ENCODE measurements around the gene CASKIN1.

Gene CASKIN1

GRCh38 chr16:2233046-2233775, 36.8 kb upstream of the CASKIN1 start:
- no peak for DNase-seq

- DNase-seq: no peak
Measured at GRCh38 chr16:2232094-2232990, 35.9 kb upstream of the CASKIN1 start.

GRCh38 chr16:2231016-2231931, 34.9 kb upstream of the CASKIN1 start:
- peak; percentile 84 for DNase-seq

GRCh38 chr16:2230376-2230775, 34.0 kb upstream of the CASKIN1 start:
- DNase-seq: no peak

DNA sequence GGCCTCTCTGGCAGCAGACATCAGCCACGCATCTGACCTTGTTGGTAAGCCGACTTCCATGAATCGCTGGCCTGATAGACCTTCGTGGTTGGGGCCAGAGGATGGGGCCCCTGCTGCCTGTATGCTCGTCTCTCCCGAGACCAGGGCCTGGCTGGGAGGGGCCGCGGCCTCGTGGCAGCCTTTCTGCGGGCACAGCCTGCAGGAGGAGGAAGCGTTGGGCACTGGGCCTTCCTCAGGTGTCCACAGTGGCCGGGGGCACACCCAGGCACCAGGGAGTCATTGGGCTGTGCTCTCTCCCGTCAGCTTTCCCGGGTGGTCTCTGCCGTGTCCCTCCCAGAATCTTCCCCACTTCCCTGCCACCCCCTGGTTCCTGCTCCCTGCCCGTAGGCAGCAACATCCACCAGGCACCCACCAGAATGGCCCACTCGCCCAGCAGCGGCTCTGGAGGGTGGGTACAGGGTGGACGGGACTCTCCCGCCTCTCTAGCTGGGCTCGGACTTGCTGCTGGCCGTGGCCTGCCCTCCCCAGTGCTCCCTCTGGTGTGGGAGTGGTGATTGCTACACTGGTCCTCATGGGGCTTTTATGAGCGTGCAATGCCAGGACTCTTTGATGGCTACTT, 33.3 kb upstream of the CASKIN1 start:
- no peak for DNase-seq

- DNase-seq: no peak
Measured at GRCh38 chr16:2229091-2229490, 32.7 kb upstream of the CASKIN1 start.

GRCh38 chr16:2228161-2228824, 31.9 kb upstream of the CASKIN1 start:
- no peak for DNase-seq

DNA sequence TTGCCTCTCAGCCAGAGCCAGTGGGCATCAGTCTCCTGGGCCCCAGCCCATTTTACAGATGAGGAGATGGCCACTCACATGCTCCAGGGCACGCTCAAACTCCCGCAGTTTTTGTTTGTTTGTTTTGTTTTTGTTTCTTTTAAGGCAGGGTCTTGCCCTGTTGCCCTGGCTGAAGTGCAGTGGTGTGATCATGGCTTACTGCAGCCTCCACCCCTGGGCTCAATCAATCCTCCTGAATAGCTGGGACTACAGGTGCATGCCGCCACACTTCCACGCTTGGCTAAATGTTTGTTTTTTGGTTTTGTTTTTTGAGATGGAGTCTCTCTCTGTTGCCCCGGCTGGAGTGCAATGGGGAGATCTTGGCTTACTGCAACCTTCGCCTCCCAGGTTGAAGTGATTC, 30.5 kb upstream of the CASKIN1 start:
- DNase-seq: no peak

- no peak for DNase-seq
Measured at GRCh38 chr16:2226245-2226793, 29.9 kb upstream of the CASKIN1 start.

DNA sequence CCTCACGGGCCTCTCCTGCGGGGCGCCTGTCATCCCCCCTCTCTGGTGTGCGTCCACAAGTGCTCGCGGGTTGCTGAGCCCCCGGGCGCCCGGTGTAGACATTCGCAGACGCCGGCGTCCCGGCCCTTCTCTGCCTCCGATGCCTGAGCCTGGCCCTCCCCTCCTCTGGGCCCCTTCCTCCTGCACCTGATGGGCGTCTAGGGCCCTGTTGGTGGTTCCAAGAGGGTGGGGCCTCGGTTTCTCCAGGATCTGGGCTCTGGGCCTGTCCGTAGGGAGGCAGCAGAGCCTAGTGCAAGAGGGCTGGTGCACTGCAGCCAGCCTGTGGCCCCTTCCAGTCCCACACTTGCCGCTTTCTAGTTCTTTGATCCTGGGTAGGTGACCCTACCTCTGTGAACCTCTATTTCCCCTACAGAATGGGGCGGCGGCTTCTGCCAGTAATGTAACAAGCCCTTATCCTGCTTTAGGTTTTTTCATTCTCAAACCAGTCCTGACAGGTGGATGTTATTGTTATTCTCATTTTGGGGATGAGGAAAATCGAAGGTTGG, 27.6 kb upstream of the CASKIN1 start:
- peak; percentile 14 for DNase-seq

GRCh38 chr16:2223221-2223941, 27.0 kb upstream of the CASKIN1 start, which contains the start of gene E4F1:
Gene E4F1 (plus strand): TSS chr16:2223591. CDS start chr16:2223614, 23 bp downstream.
- peak; percentile 97 for DNase-seq

GRCh38 chr16:2216330-2216729, 19.9 kb upstream of the CASKIN1 start:
- DNase-seq: no peak

- DNase-seq: no peak
Measured at GRCh38 chr16:2214719-2214968, 18.2 kb upstream of the CASKIN1 start, which contains the start of gene PGP. Gene PGP (minus strand): TSS chr16:2214840. CDS start chr16:2214777, 63 bp downstream.

DNA sequence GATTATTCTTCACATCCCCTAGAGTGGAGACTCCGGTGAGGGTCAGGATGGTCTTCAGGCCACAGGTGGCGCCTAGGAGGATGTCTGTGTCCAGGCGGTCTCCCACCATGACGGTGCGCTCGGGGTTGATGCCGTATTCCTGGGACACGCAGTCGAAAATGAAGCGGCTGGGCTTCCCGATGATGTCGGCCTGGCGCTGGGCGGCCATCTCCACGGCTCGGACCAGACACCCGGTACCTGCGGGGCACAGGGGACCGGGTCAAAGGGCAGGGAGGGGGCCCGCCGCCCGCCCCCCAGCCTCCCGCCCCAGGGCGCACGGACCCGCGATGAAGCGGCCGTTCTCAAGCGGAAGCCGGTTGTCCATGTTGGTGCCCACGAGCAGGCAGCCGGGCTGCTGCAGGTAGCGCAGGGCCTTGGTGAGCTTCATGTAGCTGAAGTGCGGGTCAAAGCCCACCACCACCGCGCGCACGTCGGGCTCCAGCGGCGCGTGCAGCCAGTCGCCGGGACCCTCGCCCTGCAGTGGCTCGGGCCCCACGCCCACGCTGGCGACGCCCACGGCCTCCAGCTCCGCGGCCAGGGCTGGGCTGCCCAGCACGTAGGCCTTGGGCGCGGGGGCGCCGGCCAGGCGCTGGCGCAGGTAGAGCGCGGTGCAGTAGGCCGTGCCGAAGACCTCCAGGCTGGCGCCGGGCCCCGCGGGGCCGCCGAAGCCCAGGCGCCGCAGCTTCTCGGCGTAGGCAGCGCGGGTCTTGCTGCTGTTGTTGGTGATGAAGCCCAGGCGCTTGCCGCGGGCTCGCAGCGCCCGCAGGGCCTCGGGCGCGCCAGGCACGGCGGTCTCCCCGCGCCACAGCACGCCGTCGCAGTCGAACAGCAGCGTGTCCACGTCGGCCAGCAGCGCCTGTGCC, 17.7 kb upstream of the CASKIN1 start:
- DNase-seq: no peak

DNA sequence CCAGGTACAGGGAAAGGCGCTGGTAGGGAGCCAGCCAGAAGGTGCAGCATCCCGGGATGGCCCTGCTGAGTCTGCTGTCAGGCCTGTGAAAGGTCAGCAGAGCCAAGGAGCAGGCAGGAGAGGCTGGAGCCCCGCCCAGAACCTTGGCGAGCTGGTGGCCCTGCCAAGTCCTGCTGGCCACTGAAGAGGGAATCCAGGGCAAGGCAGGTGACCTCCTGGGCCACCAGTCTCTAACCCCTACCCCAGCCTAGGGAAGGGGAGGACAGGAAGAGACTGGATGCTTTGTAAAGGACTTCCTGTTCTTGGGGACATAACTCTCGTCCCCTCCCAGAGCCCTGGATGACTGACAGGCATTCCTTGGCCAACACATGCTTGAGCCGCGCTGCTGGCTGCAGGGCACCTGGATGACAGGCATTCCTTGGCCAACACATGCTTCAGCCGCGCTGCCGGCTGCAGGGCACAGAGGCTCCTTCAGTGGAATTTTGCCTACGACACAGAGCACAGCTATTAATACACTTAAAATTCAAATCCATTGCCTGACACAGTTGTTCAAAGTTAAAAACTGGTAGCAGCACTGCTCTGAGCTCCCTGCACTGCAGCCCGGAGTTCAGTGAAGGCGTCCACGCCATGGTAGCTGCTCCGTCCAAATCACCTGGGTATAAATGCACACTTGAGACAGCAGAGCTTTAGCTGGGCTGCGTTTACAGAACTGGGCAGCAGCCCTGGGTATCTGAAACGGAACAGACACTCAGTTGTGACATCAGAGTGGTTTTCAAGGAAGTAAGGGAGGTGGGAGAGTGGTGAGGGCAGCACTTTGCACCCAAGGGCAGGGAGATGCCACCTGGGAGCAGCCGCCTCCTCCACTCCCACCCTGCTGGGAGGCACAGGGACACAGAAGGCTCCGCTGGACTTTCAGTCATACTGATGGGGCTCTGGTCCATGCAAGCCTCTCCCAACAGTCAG, 16.2 kb upstream of the CASKIN1 start:
- no peak for DNase-seq

DNA sequence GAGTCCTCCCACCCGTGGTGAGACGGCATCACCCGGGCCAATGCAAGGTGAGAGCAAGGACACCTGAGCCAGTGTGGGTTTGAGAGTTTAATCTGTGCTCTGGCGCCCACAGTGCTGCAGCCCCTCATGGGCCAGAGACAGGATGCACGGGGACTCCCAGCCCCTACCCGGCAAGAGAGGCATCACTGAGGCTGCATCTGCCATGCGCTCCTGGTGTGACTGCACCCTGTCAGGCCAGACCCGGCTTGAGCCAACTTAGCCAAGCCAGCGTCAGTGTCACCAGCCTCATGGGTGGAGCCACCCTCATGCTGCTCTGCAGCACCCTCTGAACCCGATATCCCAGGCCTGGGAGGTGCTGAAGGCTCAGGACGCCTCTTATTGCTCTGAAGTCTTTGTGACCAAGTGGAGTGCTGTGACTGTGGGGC, 15.5 kb upstream of the CASKIN1 start:
- DNase-seq: no peak

- no peak for DNase-seq
Measured at GRCh38 chr16:2210386-2211365, 14.3 kb upstream of the CASKIN1 start, which contains the start of gene BRICD5. Gene BRICD5 (minus strand): TSS chr16:2210863. CDS start chr16:2210833, 30 bp downstream.

All from DMS79 treated with DMSO at 0.1 percent for 48 hours (cell line).